Measurements from ENCODE around the gene ABCA7. TPM values are rescaled to one million over a fixed set of nuclear protein-coding genes. Genes with fewer than 3 reads are reported as not detected.

Gene ABCA7
- total RNA-seq, 1 donor, result 33.3 TPM

GRCh38 chr19:1094978-1095701, 55.2 kb downstream of the ABCA7 start, which contains the start of gene POLR2E:
Gene POLR2E (minus strand): TSS chr19:1095375. CDS start chr19:1095315, 60 bp downstream.
- no peaks in the 10 kb centered on the region for H3K9me3 ChIP-seq (ENCODE audit: low read depth, low read length)
- H4K20me1 ChIP-seq (ENCODE audit: insufficient read depth, low read length), result peaks cover 17% of the 10 kb centered on the region
- no peak for TF ChIP-seq CTCF (IDR thresholded peaks at IDR 0.05; ENCODE audit: extremely low read depth, low read depth, low read length)
- no peaks in the 10 kb centered on the region for H3K27me3 ChIP-seq (ENCODE audit: insufficient read depth, low read length)
- H3K4me1 ChIP-seq (ENCODE audit: insufficient read depth, low read length), result peaks cover 24% of the 10 kb centered on the region
- H3K4me2 ChIP-seq (ENCODE audit: insufficient read depth, low read length), result peak within 1 kb of the TSS; percentile 72
- H3K4me3 ChIP-seq (ENCODE audit: insufficient read depth, low read length), result peak within 1 kb of the TSS; percentile 83
- H3K36me3 ChIP-seq (ENCODE audit: insufficient read depth, low read length), result peaks cover 14% of the 10 kb centered on the region
- peaks cover 32% of the 10 kb centered on the region for H3K79me2 ChIP-seq (ENCODE audit: insufficient read depth, low read length)
- H3K27ac ChIP-seq (ENCODE audit: low read depth, low read length), result peak within 1 kb of the TSS; percentile 44
- no peak within 1 kb of the TSS for H2AFZ ChIP-seq (ENCODE audit: low read length)
- DNase-seq (ENCODE audit: insufficient read length, low spot score, missing footprints), result peak; percentile 100

- Histone ChIP-seq H3K4me2 (ENCODE audit: insufficient read depth, low read length) (no peak overlapping the region), H3K27me3 (ENCODE audit: insufficient read depth, low read length) (no peaks in the 10 kb centered on the region), H3K4me1 (ENCODE audit: insufficient read depth, low read length) (peaks cover 41% of the 10 kb centered on the region), H3K4me3 (ENCODE audit: insufficient read depth, low read length) (no peak overlapping the region), H3K9me3 (ENCODE audit: low read depth, low read length) (no peaks in the 10 kb centered on the region), H3K36me3 (ENCODE audit: insufficient read depth, low read length) (no peaks in the 10 kb centered on the region), H4K20me1 (ENCODE audit: insufficient read depth, low read length) (peaks cover 12% of the 10 kb centered on the region), H2AFZ (ENCODE audit: low read length) (no peak overlapping the region), H3K79me2 (ENCODE audit: insufficient read depth, low read length) (peaks cover 24% of the 10 kb centered on the region), H3K27ac (ENCODE audit: low read depth, low read length) (no peak overlapping the region)
- DNase-seq (ENCODE audit: insufficient read length, low spot score, missing footprints), result no peak
- TF ChIP-seq CTCF (IDR thresholded peaks at IDR 0.05; ENCODE audit: extremely low read depth, low read depth, low read length), result no peak
Measured at GRCh38 chr19:1097810-1098176, 57.9 kb downstream of the ABCA7 start.

- H4K20me1 ChIP-seq (ENCODE audit: insufficient read depth, low read length), result peaks cover 12% of the 10 kb centered on the region
- peak overlapping the region; percentile 48 for H3K27ac ChIP-seq (ENCODE audit: low read depth, low read length)
- no peak overlapping the region for H3K4me3 ChIP-seq (ENCODE audit: insufficient read depth, low read length)
- H3K4me1 ChIP-seq (ENCODE audit: insufficient read depth, low read length), result peaks cover 47% of the 10 kb centered on the region
- no peaks in the 10 kb centered on the region for H3K36me3 ChIP-seq (ENCODE audit: insufficient read depth, low read length)
- DNase-seq (ENCODE audit: insufficient read length, low spot score, missing footprints), result no peak
- H3K4me2 ChIP-seq (ENCODE audit: insufficient read depth, low read length), result no peak overlapping the region
- no peaks in the 10 kb centered on the region for H3K27me3 ChIP-seq (ENCODE audit: insufficient read depth, low read length)
- H2AFZ ChIP-seq (ENCODE audit: low read length), result no peak overlapping the region
- H3K79me2 ChIP-seq (ENCODE audit: insufficient read depth, low read length), result peaks cover 17% of the 10 kb centered on the region
- H3K9me3 ChIP-seq (ENCODE audit: low read depth, low read length), result no peaks in the 10 kb centered on the region
- TF ChIP-seq CTCF (IDR thresholded peaks at IDR 0.05; ENCODE audit: extremely low read depth, low read depth, low read length), result no peak
Measured at GRCh38 chr19:1098177-1099051, 58.5 kb downstream of the ABCA7 start.

GRCh38 chr19:1101337-1101698, 61.4 kb downstream of the ABCA7 start:
- Histone ChIP-seq H3K4me3 (ENCODE audit: insufficient read depth, low read length) (no peak overlapping the region), H3K79me2 (ENCODE audit: insufficient read depth, low read length) (no peaks in the 10 kb centered on the region), H3K27ac (ENCODE audit: low read depth, low read length) (peak overlapping the region; percentile 97), H3K9me3 (ENCODE audit: low read depth, low read length) (no peaks in the 10 kb centered on the region), H3K4me1 (ENCODE audit: insufficient read depth, low read length) (peaks cover 44% of the 10 kb centered on the region), H2AFZ (ENCODE audit: low read length) (no peak overlapping the region), H3K4me2 (ENCODE audit: insufficient read depth, low read length) (peak overlapping the region; percentile 84), H4K20me1 (ENCODE audit: insufficient read depth, low read length) (peaks cover 15% of the 10 kb centered on the region), H3K27me3 (ENCODE audit: insufficient read depth, low read length) (no peaks in the 10 kb centered on the region), H3K36me3 (ENCODE audit: insufficient read depth, low read length) (peaks cover 5% of the 10 kb centered on the region)
- no peak for TF ChIP-seq CTCF (IDR thresholded peaks at IDR 0.05; ENCODE audit: extremely low read depth, low read depth, low read length)
- DNase-seq (ENCODE audit: insufficient read length, low spot score, missing footprints), result no peak
